ENCODE measurements around the gene HNRNPH3.
A peak's percentile ranks its signal among the peaks of the same experiment; 100 is the strongest.

GRCh38 chr10:68331455-68332258 is at the start of gene HNRNPH3:
- TF ChIP-seq, protein P1, sequence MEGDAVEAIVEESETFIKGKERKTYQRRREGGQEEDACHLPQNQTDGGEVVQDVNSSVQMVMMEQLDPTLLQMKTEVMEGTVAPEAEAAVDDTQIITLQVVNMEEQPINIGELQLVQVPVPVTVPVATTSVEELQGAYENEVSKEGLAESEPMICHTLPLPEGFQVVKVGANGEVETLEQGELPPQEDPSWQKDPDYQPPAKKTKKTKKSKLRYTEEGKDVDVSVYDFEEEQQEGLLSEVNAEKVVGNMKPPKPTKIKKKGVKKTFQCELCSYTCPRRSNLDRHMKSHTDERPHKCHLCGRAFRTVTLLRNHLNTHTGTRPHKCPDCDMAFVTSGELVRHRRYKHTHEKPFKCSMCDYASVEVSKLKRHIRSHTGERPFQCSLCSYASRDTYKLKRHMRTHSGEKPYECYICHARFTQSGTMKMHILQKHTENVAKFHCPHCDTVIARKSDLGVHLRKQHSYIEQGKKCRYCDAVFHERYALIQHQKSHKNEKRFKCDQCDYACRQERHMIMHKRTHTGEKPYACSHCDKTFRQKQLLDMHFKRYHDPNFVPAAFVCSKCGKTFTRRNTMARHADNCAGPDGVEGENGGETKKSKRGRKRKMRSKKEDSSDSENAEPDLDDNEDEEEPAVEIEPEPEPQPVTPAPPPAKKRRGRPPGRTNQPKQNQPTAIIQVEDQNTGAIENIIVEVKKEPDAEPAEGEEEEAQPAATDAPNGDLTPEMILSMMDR (IDR thresholded peaks at IDR 0.05): peak; percentile 15
- TF ChIP-seq EZH2phosphoT487 (IDR thresholded peaks at IDR 0.05) (no peak), EZH2 (IDR thresholded peaks at IDR 0.05) (no peak)

Measured in neural progenitor cell (in vitro differentiated cells).